HEK293 (cell line): ENCODE measurements around the gene GAK.

Experiments used
- CTCF ChIA-PET: fragments of 350-600 bp; formaldehyde crosslinking; extraction: SDS; loops from one replicate; lab custom pipeline; 2021; ENCODE audit warnings: antibody characterized with exemption; lab: Yijun Ruan, JAX
- POLR2A ChIA-PET: fragments of 300-600 bp; formaldehyde crosslinking; extraction: SDS; loops from one replicate; lab custom pipeline; 2020; ENCODE audit warnings: antibody characterized with exemption, inconsistent platforms; lab: Yijun Ruan, JAX
- H3K27ac ChIP-seq: fragments of 200-500 bp; sonication (Bioruptor generic); 2 replicates; pipeline ENCODE4 v1.5.1; 2014; ENCODE audit warnings: low read depth, low read length, control low read depth, inconsistent platforms; ENCODE audit errors: extremely low read depth
- H3K36me3 ChIP-seq, 2 experiments: fragments of 200-500 bp in 1 of 2; sonication (Bioruptor generic) in 1 of 2; 1 replicate in 1 of 2; 2 replicates in 1 of 2; pipeline ENCODE4 v1.5.1; 2014 to 2017; ENCODE audit warnings: inconsistent platforms in 2 of 2, low read length in 2 of 2; ENCODE audit not compliant: control insufficient read depth in 2 of 2, insufficient read depth in 1 of 2
- H3K4me1 ChIP-seq: fragments of 200-500 bp; sonication (Bioruptor generic); 2 replicates; pipeline ENCODE4 v1.5.1; 2014; ENCODE audit warnings: mild to moderate bottlenecking, low read length, inconsistent platforms; ENCODE audit not compliant: control insufficient read depth, insufficient read depth
- H3K4me3 ChIP-seq: 2 replicates; pipeline ENCODE4 v1.5.1; 2011; ENCODE audit warnings: low read depth, mild to moderate bottlenecking, control low read depth, low read length, moderate library complexity
- H3K9me3 ChIP-seq: fragments of 200-500 bp; sonication (Bioruptor generic); 2 replicates; pipeline ENCODE4 v1.5.1; 2014; ENCODE audit warnings: low read depth, low read length, inconsistent platforms; ENCODE audit not compliant: control insufficient read depth, insufficient read depth
- GLIS1 ChIP-seq: fragments of 450-650 bp; formaldehyde crosslinking; IDR thresholded peaks from 2 replicates; pipeline ENCODE4 v1.5.1; 2016; ENCODE audit warnings: missing biosample characterization, missing genetic modification characterization
- GLIS2 ChIP-seq: fragments of 450-650 bp; formaldehyde crosslinking; IDR thresholded peaks from 2 replicates; pipeline ENCODE4 v1.5.1; 2016; ENCODE audit warnings: missing biosample characterization, missing genetic modification characterization
- INSM2 ChIP-seq: fragments of 450-650 bp; formaldehyde crosslinking; IDR thresholded peaks from 2 replicates; pipeline ENCODE4 v1.5.1; 2016; ENCODE audit warnings: missing biosample characterization, missing genetic modification characterization
- MEIS1 ChIP-seq: sonication (generic); formaldehyde crosslinking; IDR thresholded peaks from 2 replicates; pipeline ENCODE4 v1.8.1; 2022; ENCODE audit warnings: missing genetic modification reagents, mild to moderate bottlenecking, borderline replicate concordance
- PRDM1 ChIP-seq: fragments of 450-650 bp; formaldehyde crosslinking; IDR thresholded peaks from 2 replicates; pipeline ENCODE4; 2016; ENCODE audit warnings: missing biosample characterization, missing genetic modification characterization
- PRDM2 ChIP-seq: fragments of 450-650 bp; formaldehyde crosslinking; IDR thresholded peaks from 2 replicates; pipeline ENCODE4 v1.5.1; 2016; ENCODE audit warnings: missing biosample characterization, missing genetic modification characterization, borderline replicate concordance
- SP7 ChIP-seq: fragments of 450-650 bp; formaldehyde crosslinking; IDR thresholded peaks from 2 replicates; pipeline ENCODE4 v1.5.1; 2016; ENCODE audit warnings: missing biosample characterization, missing genetic modification characterization
- ZBTB17 ChIP-seq: fragments of 450-650 bp; formaldehyde crosslinking; IDR thresholded peaks from 2 replicates; pipeline ENCODE4 v1.5.1; 2016; ENCODE audit warnings: missing biosample characterization, missing genetic modification characterization
- ZIC2 ChIP-seq: fragments of 450-650 bp; formaldehyde crosslinking; IDR thresholded peaks from 2 replicates; pipeline ENCODE4 v1.5.1; 2016; ENCODE audit warnings: missing biosample characterization, missing genetic modification characterization
- ZNF138 ChIP-seq: fragments of 450-650 bp; formaldehyde crosslinking; IDR thresholded peaks from 2 replicates; pipeline ENCODE4 v1.5.1; 2016; ENCODE audit warnings: missing biosample characterization, missing genetic modification characterization, borderline replicate concordance
- ZNF2 ChIP-seq: fragments of 450-650 bp; formaldehyde crosslinking; IDR thresholded peaks from 2 replicates; pipeline ENCODE4 v1.5.1; 2016; ENCODE audit warnings: missing biosample characterization, missing genetic modification characterization
- ZNF311 ChIP-seq: fragments of 450-650 bp; formaldehyde crosslinking; IDR thresholded peaks from 2 replicates; pipeline ENCODE4 v1.5.1; 2017; ENCODE audit warnings: missing biosample characterization, missing genetic modification characterization, borderline replicate concordance
- ZNF449 ChIP-seq: fragments of 450-650 bp; formaldehyde crosslinking; IDR thresholded peaks from 2 replicates; pipeline ENCODE4 v1.5.1; 2017; ENCODE audit warnings: missing biosample characterization, mild to moderate bottlenecking, missing genetic modification characterization, moderate library complexity
- ZNF529 ChIP-seq: fragments of 450-650 bp; formaldehyde crosslinking; IDR thresholded peaks from 2 replicates; pipeline ENCODE4 v1.5.1; 2017; ENCODE audit warnings: missing genetic modification characterization, missing biosample characterization; ENCODE audit not compliant: insufficient replicate concordance
- ZNF571 ChIP-seq: fragments of 450-650 bp; formaldehyde crosslinking; IDR thresholded peaks from 2 replicates; pipeline ENCODE4 v1.5.0; 2017; ENCODE audit warnings: missing biosample characterization, missing genetic modification characterization
- ZNF596 ChIP-seq: fragments of 450-650 bp; IDR thresholded peaks from 2 replicates; pipeline ENCODE4 v1.5.0; 2018; ENCODE audit warnings: missing biosample characterization, mild to moderate bottlenecking, missing genetic modification characterization, moderate library complexity
- ZNF658 ChIP-seq: fragments of 450-650 bp; formaldehyde crosslinking; IDR thresholded peaks from 2 replicates; pipeline ENCODE4; 2016; ENCODE audit warnings: missing biosample characterization, missing genetic modification characterization
- ZNF707 ChIP-seq: fragments of 450-650 bp; formaldehyde crosslinking; IDR thresholded peaks from 2 replicates; pipeline ENCODE4 v1.5.1; 2016; ENCODE audit warnings: missing biosample characterization, missing genetic modification characterization
- ZSCAN16 ChIP-seq: fragments of 450-650 bp; formaldehyde crosslinking; IDR thresholded peaks from 2 replicates; pipeline ENCODE4 v1.5.1; 2016; ENCODE audit warnings: missing biosample characterization, missing genetic modification characterization
- TF ChIP-seq, protein P1 (sequence below): fragments of 450-650 bp; formaldehyde crosslinking; IDR thresholded peaks from 2 replicates; pipeline ENCODE4 v1.5.1; 2016; ENCODE audit warnings: missing biosample characterization, missing genetic modification characterization

Gene GAK

GRCh38 chr4:827209-828081 is 104.7 kb downstream of the GAK start:
- H3K27ac ChIP-seq: no peak overlapping the region
- ChIA-PET CTCF (no interaction called here), POLR2A (no interaction called here)
- no peak overlapping the region for H3K4me3 ChIP-seq
- H3K4me1 ChIP-seq: no peaks in the 10 kb centered on the region
- H3K9me3 ChIP-seq: no peaks in the 10 kb centered on the region
- H3K36me3 ChIP-seq: no peaks in the 10 kb centered on the region
- TF ChIP-seq ZNF571 (tag by site-specific recombination) (no peak), ZNF596 (tag by site-specific recombination) (0 out of 2 replicates have a peak, but pooled peaks have one; percentile 24)

DNA sequence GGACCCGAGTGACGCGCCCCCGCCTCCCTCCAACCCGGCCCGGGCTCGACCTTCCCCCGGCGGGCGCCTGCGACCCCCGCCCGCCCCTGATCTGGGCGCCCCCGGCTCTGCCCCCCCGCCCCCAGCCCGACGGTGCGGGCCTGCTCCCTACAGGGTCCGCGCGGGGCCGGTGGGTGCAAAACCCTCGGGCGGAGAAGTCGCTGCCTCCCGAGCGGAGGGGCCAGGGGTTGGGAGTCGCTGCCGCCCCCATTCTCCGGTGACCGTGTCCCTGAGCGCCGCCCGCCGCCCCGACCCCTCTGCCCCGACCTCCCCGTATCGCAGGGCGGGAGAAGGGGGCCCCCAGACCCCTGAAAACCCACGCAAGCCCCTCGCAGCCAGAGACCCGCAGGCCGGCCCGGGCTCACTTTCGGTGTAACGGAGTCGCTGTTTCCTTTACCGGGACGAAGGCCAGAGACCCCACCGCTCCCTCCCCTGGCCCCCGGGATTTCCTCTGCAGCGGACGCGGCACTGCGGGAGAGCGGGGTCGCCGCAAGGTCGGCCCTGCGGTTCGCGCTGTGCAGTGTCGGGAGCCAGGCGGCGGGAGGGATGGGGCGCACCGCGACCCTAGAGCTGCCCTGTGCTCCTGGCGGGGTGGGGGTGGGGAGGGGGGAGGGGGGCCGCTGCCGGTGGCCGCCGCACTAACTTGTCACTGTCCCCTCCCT is 105.5 kb downstream of the GAK start:
- Histone ChIP-seq H3K27ac (no peak overlapping the region), H3K36me3 (no peaks in the 10 kb centered on the region), H3K4me3 (no peak overlapping the region), H3K4me1 (no peaks in the 10 kb centered on the region), H3K9me3 (no peaks in the 10 kb centered on the region)
- POLR2A ChIA-PET: no interaction called here
- peak; percentile 80 for TF ChIP-seq ZIC2 (tag by site-specific recombination)
- no peak for TF ChIP-seq ZSCAN16
- TF ChIP-seq GLIS2 (tag by site-specific recombination): peak; percentile 29
- no peak for TF ChIP-seq INSM2 (tag by site-specific recombination)
- TF ChIP-seq GLIS1: peak; percentile 70
- TF ChIP-seq ZNF2: no peak
- TF ChIP-seq SP7 (tag by site-specific recombination): 0 out of 2 replicates have a peak, but pooled peaks have one; percentile 33
- TF ChIP-seq, protein P1, sequence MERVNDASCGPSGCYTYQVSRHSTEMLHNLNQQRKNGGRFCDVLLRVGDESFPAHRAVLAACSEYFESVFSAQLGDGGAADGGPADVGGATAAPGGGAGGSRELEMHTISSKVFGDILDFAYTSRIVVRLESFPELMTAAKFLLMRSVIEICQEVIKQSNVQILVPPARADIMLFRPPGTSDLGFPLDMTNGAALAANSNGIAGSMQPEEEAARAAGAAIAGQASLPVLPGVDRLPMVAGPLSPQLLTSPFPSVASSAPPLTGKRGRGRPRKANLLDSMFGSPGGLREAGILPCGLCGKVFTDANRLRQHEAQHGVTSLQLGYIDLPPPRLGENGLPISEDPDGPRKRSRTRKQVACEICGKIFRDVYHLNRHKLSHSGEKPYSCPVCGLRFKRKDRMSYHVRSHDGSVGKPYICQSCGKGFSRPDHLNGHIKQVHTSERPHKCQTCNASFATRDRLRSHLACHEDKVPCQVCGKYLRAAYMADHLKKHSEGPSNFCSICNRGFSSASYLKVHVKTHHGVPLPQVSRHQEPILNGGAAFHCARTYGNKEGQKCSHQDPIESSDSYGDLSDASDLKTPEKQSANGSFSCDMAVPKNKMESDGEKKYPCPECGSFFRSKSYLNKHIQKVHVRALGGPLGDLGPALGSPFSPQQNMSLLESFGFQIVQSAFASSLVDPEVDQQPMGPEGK: peak; percentile 64; the same call in 1 of the 2 replicates
- no peak for TF ChIP-seq MEIS1
- no peak for TF ChIP-seq ZNF449 (tag by site-specific recombination)
- CTCF ChIA-PET: no interaction called here

GRCh38 chr4:825971-826330 is 106.2 kb downstream of the GAK start, which contains the start of gene CPLX1:
CPLX1 (minus strand) TSS chr4:826129; CDS start chr4:824522, 1,607 bp downstream.
- Histone ChIP-seq H3K9me3 (no peaks in the 10 kb centered on the region), H3K36me3 (no peaks in the 10 kb centered on the region), H3K4me1 (no peaks in the 10 kb centered on the region), H3K27ac (no peak within 1 kb of the TSS), H3K4me3 (peak within 1 kb of the TSS; percentile 19)
- no peak for TF ChIP-seq PRDM2 (tag by site-specific recombination)
- TF ChIP-seq ZNF311 (tag by site-specific recombination): no peak
- TF ChIP-seq ZBTB17: no peak
- TF ChIP-seq ZNF658 (tag by site-specific recombination): no peak
- TF ChIP-seq ZNF707 (tag by site-specific recombination): no peak
- TF ChIP-seq ZNF138 (tag by site-specific recombination): no peak
- no peak for TF ChIP-seq ZNF529 (tag by site-specific recombination)
- no peak for TF ChIP-seq PRDM1 (tag by site-specific recombination)
- ChIA-PET POLR2A (no interaction called here), CTCF (no interaction called here)
